CD4-positive, alpha-beta T cell (primary cell): ENCODE data around the gene ANKLE1. TPM values are rescaled to one million over a fixed set of nuclear protein-coding genes. Genes with fewer than 3 reads are reported as not detected.

Source experiments
- ATAC-seq: fragments of 200-7000 bp; cut with Tn5 transposase; one replicate; pipeline ENCODE4 v1.10.0; 2022; ENCODE audit warnings: mild to moderate bottlenecking; ENCODE audit not compliant: poor library complexity
- CTCF ChIA-PET: fragments of 350-600 bp; sonication (Branson Sonifier 250); formaldehyde crosslinking; loops from one replicate; lab custom pipeline; 2021; ENCODE audit warnings: antibody characterized with exemption, inconsistent platforms; lab: Charles Lee
- POLR2A ChIA-PET: fragments of 350-600 bp; sonication (Branson Sonifier 250); formaldehyde crosslinking; loops from one replicate; lab custom pipeline; 2021; ENCODE audit warnings: antibody characterized with exemption, inconsistent platforms; lab: Charles Lee
- DNase-seq, 14 experiments: peaks; one replicate each; pipeline ENCODE4 v3.0.0-alpha.2; 2013 to 2020; ENCODE audit warnings: mixed read lengths in 2 of 14
- H3K27ac ChIP-seq, 2 donors: one replicate each; pipeline versions ENCODE4 v1.5.1 to v1.7.0; 2013; ENCODE audit warnings: low read length in 2 of 2, low read depth in 1 of 2, mild to moderate bottlenecking in 1 of 2
- H3K27me3 ChIP-seq, 2 experiments: 1 replicate in 1 of 2; 2 replicates in 1 of 2; pipeline versions ENCODE4 v1.6.1 to v1.7.0; 2013; ENCODE audit warnings: low read length in 2 of 2, control low read depth in 1 of 2, mild to moderate bottlenecking in 1 of 2, moderate library complexity in 1 of 2; ENCODE audit not compliant: insufficient read depth in 2 of 2, control insufficient read depth in 1 of 2
- H3K36me3 ChIP-seq: one replicate; pipeline ENCODE4 v1.6.1; 2013; ENCODE audit warnings: low read length, control low read depth; ENCODE audit not compliant: insufficient read depth
- H3K4me1 ChIP-seq: one replicate; pipeline ENCODE4 v1.6.1; 2013; ENCODE audit warnings: low read length, control low read depth; ENCODE audit not compliant: insufficient read depth
- H3K4me3 ChIP-seq: one replicate; pipeline ENCODE4 v1.5.1; 2013; ENCODE audit warnings: mild to moderate bottlenecking, low read length, moderate library complexity
- H3K9me3 ChIP-seq, 2 experiments: 1 replicate in 1 of 2; 2 replicates in 1 of 2; pipeline versions ENCODE4 v1.6.1 to v1.7.0; 2013; ENCODE audit warnings: low read length in 2 of 2, mild to moderate bottlenecking in 2 of 2, control low read depth in 1 of 2, moderate library complexity in 1 of 2; ENCODE audit not compliant: control insufficient read depth in 1 of 2, insufficient read depth in 1 of 2
- H3K27ac Mint-ChIP-seq: one replicate; pipeline ENCODE4 v1.8.0; 2020; ENCODE audit warnings: mixed read lengths
- H3K27me3 Mint-ChIP-seq: one replicate; pipeline ENCODE4 v1.8.0; 2021; ENCODE audit warnings: mixed read lengths
- H3K36me3 Mint-ChIP-seq: one replicate; pipeline ENCODE4 v1.8.0; 2021; ENCODE audit warnings: low read depth, mixed read lengths
- H3K4me1 Mint-ChIP-seq: one replicate; pipeline ENCODE4 v1.8.0; 2021; ENCODE audit warnings: low read depth, mixed read lengths
- H3K4me3 Mint-ChIP-seq: one replicate; pipeline ENCODE4 v1.8.0; 2020; ENCODE audit warnings: mild to moderate bottlenecking, mixed read lengths
- H3K9me3 Mint-ChIP-seq: one replicate; pipeline ENCODE4 v1.8.0; 2020; ENCODE audit warnings: mixed read lengths
- intact Hi-C, 2 experiments: fragments of 100-400 bp; cut with DNase I in 1 of 2; cut with micrococcal nuclease in 1 of 2; formaldehyde crosslinking; loops; one replicate each; pipeline versions ENCODE4 v1.15.1 to v1.9.0; 2023 to 2025; cut with DNase I, micrococcal nuclease
- total RNA-seq, 174 experiments: library from RNA in 2 of 174; stranded (reverse) in 2 of 174; gene quantifications; one replicate each; pipeline ENCODE4 v1.2.3 and lab custom pipeline; 2021 to 2026
- TF ChIP-seq, protein P1 (sequence below): fragments of 200-600 bp; IDR thresholded peaks from one replicate; pipeline ENCODE4 v1.8.0; 2022; ENCODE audit warnings: antibody characterized with exemption, mild to moderate bottlenecking

The ANKLE1 gene
- total RNA-seq, 2 experiments from 2014 or later = 0.85 to 1.9 TPM

- Histone ChIP-seq H3K4me3 (no peak overlapping the region), H3K4me1 (peaks cover 11% of the 10 kb centered on the region), H3K27me3 (no peaks in the 10 kb centered on the region), H3K27ac (no peak overlapping the region), H3K36me3 (no peaks in the 10 kb centered on the region), H3K9me3 (peaks cover 0 to 9% of the 10 kb centered on the region in 2 experiments)
- intact Hi-C loops = no loop called here
- Mint-ChIP-seq H3K4me1 (peaks cover 8% of the 10 kb centered on the region), H3K27ac (no peak overlapping the region), H3K4me3 (no peak overlapping the region), H3K9me3 (no peaks in the 10 kb centered on the region), H3K36me3 (peaks cover 11% of the 10 kb centered on the region), H3K27me3 (no peaks in the 10 kb centered on the region)
- POLR2A ChIA-PET = interaction anchor here (1.2 kb wide), 1 partner anchor 8 kb away, joined by 6 read pairs; the partner anchor contains the start of gene MRPL34
- TF ChIP-seq, protein P1, sequence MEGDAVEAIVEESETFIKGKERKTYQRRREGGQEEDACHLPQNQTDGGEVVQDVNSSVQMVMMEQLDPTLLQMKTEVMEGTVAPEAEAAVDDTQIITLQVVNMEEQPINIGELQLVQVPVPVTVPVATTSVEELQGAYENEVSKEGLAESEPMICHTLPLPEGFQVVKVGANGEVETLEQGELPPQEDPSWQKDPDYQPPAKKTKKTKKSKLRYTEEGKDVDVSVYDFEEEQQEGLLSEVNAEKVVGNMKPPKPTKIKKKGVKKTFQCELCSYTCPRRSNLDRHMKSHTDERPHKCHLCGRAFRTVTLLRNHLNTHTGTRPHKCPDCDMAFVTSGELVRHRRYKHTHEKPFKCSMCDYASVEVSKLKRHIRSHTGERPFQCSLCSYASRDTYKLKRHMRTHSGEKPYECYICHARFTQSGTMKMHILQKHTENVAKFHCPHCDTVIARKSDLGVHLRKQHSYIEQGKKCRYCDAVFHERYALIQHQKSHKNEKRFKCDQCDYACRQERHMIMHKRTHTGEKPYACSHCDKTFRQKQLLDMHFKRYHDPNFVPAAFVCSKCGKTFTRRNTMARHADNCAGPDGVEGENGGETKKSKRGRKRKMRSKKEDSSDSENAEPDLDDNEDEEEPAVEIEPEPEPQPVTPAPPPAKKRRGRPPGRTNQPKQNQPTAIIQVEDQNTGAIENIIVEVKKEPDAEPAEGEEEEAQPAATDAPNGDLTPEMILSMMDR = no peak
- DNase-seq = no peak
- CTCF ChIA-PET = interaction anchor here (1.1 to 1.3 kb wide), 2 partner anchors 8 to 12 kb away, joined by 3 to 5 read pairs; partner anchors contain the start of genes DDA1 and MRPL34
- ATAC-seq = no peak
Measured at GRCh38 chr19:17296976-17297375, 15.3 kb downstream of the ANKLE1 start.

- Mint-ChIP-seq H3K36me3 (peaks cover 17% of the 10 kb centered on the region), H3K27ac (no peak overlapping the region), H3K27me3 (no peaks in the 10 kb centered on the region), H3K4me1 (peaks cover 35% of the 10 kb centered on the region), H3K9me3 (no peaks in the 10 kb centered on the region), H3K4me3 (peak overlapping the region; percentile 11)
- TF ChIP-seq, protein P1 = no peak
- H3K27ac ChIP-seq = no peak overlapping the region
- peak in 1 of 14 experiments; percentile 36 for DNase-seq
- H3K4me3 ChIP-seq = no peak overlapping the region
- no peak for ATAC-seq
- intact Hi-C loops = no loop called here
- peaks cover 35% of the 10 kb centered on the region for H3K4me1 ChIP-seq
- CTCF ChIA-PET = no interaction called here
- no peaks in the 10 kb centered on the region for H3K36me3 ChIP-seq
- peaks cover 0 to 4% of the 10 kb centered on the region in 2 experiments for H3K9me3 ChIP-seq
- H3K27me3 ChIP-seq = no peaks in the 10 kb centered on the region
- POLR2A ChIA-PET = no interaction called here
Measured at GRCh38 chr19:17300992-17301619, 19.4 kb downstream of the ANKLE1 start.

DNA sequence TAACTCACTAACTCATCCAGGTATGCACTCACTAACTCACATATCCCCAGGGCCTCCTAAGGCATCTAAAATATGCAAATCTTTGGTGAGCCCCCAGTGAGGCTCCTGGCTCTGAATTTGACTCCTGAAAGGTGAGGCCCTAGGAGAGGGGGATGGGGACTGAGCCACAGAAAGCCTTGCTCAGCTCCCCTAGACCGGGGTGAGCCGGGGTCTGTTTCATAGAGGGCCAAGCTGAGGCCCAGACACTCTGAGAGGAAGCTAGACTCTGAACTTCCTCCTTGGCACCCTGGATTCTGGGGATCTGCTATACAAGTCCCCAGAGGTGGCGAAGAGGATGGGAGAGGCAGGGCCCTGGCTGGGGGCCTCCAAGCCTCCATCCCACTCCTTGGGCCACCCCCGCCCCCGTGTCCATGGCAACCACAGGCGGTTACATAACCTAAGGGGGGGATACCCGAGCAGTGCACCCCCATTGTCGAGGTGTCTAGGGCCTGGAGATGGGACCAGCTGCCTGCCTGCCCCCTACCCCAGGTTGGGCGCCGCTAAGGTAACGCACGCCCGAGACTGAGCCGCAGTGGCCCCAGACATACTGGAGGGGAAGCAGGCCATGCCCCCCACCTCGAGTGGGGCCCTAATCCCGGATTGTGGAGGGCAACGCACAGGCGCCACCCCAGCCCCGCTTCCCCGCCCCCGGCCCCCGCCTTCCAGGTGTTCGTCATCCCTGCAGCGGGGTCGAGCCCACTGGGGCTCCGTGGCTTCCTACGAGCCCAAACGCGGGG, 20.9 kb downstream of the ANKLE1 start:
- Mint-ChIP-seq H3K9me3 (no peaks in the 10 kb centered on the region), H3K27me3 (no peaks in the 10 kb centered on the region), H3K36me3 (peaks cover 17% of the 10 kb centered on the region), H3K4me1 (peaks cover 43% of the 10 kb centered on the region), H3K27ac (peak overlapping the region; percentile 58), H3K4me3 (peak overlapping the region; percentile 94)
- peak overlapping the region in 1 of 2 donors; percentile 34 for H3K27ac ChIP-seq
- H3K9me3 ChIP-seq = peaks cover 0 to 4% of the 10 kb centered on the region in 2 experiments
- DNase-seq (peak in 5 of 14 experiments; percentile 19 to 65 (median 23)), ATAC-seq (peak; percentile 11)
- POLR2A ChIA-PET = interaction anchor here (0.6 to 1.4 kb wide), 4 partner anchors 10 to 177 kb away, joined by 3 to 6 read pairs (median 4); partner anchors contain the start of gene ANO8
- TF ChIP-seq, protein P1 = no peak
- intact Hi-C loops = loop anchor here in 1 of 2 experiments (1.0 kb wide), 1 partner anchor 10 kb away; no protein-coding TSS in a partner anchor
- CTCF ChIA-PET = interaction anchor here (1.5 to 1.9 kb wide), 2 partner anchors 10 to 83 kb away, joined by 6 to 10 read pairs; no protein-coding TSS in a partner anchor
- H3K36me3 ChIP-seq = no peaks in the 10 kb centered on the region
- H3K4me1 ChIP-seq = peaks cover 44% of the 10 kb centered on the region
- H3K27me3 ChIP-seq = no peaks in the 10 kb centered on the region
- peak overlapping the region; percentile 70 for H3K4me3 ChIP-seq
